GM19397 (cell line): ENCODE data around the gene CNOT2.
"Not testable (repeated sequence)": the region's sequence is repeated elsewhere in the genome, so short reads cannot be mapped to it uniquely, and the experiment has no call there.

ENCODE experiments used
- ATAC-seq: cut with Tn5 transposase; IDR thresholded peaks from one replicate; pipeline ENCODE4 v1.9.1; 2021; ENCODE audit warnings: mild to moderate bottlenecking, moderate library complexity; ENCODE audit not compliant: unreplicated experiment

CNOT2 gene

GRCh38 chr12:70359458-70360197 is 116.4 kb downstream of the CNOT2 start:
- ATAC-seq = no peak

DNA sequence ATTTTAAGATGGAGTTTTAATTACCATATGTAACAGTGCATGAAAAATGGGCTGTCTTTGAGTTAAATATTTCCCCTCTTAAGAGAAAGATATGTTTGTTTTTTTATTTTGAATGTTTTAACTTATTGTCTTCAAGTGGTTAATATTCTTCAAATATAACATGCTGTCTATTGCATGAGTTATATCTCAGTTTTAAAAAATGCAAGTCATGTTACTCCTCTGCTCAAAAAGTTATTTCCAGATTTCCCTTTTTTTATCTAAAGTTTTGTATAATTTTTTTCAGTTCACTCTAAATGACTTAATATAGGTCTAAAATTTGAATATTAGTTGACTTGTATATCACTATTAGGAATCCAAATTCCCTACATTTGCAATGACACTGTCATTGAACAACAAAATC is 117.0 kb downstream of the CNOT2 start:
- no peak for ATAC-seq

GRCh38 chr12:70364695-70365397 is 121.6 kb downstream of the CNOT2 start:
- no peak for ATAC-seq

GRCh38 chr12:70365398-70365647 is 122.1 kb downstream of the CNOT2 start:
- ATAC-seq = no peak

- peak; percentile 80 for ATAC-seq
These were observed 122.7 kb downstream of the CNOT2 start, which contains the start of gene KCNMB4 for GRCh38 chr12:70365648-70366518. Gene KCNMB4 (plus strand): TSS chr12:70366290. CDS start chr12:70366735, 445 bp downstream.

DNA sequence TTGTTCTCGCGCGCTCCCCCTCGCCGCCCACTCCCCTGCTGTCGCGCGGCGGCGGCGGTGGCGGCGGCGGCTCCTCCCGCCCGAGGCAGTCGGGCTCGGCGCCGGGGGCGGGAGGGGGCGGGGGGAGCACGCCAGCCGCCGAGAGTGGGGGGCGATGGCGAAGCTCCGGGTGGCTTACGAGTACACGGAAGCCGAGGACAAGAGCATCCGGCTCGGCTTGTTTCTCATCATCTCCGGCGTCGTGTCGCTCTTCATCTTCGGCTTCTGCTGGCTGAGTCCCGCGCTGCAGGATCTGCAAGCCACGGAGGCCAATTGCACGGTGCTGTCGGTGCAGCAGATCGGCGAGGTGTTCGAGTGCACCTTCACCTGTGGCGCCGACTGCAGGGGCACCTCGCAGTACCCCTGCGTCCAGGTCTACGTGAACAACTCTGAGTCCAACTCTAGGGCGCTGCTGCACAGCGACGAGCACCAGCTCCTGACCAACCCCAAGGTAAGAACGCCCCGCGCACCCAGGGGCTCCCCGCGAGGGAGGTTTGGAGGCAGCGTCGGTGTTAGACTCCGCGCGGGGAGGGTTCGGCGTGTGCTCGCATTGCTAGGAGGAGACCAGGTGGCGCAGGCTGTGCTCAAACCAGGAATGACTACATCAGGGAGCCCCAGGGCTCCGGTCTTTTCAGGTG is 123.5 kb downstream of the CNOT2 start:
- ATAC-seq = peak; percentile 52

GRCh38 chr12:70367258-70368141 is 124.3 kb downstream of the CNOT2 start:
- no peak for ATAC-seq

- ATAC-seq = no peak
These were observed 129.6 kb downstream of the CNOT2 start for GRCh38 chr12:70372881-70373280.

DNA sequence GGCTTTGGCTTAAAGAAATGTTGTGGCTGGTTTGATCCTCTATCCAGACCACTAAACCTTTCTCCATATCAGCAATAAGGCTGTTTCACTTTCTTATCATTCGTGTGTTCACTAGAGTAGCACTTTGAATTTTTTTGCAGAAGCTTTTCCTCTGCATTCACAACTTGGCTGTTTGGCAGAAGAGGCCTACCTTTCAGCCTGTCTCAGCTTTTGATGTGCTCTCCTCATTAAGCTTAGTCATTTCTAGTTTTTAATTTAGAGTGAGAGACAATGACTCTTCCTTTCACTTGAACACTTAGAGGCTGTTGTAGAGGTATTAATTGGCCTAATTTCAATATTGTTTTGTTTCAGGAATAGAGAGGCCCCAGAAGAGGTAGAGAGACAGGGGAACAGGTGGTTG is 136.6 kb downstream of the CNOT2 start:
- ATAC-seq = no peak

DNA sequence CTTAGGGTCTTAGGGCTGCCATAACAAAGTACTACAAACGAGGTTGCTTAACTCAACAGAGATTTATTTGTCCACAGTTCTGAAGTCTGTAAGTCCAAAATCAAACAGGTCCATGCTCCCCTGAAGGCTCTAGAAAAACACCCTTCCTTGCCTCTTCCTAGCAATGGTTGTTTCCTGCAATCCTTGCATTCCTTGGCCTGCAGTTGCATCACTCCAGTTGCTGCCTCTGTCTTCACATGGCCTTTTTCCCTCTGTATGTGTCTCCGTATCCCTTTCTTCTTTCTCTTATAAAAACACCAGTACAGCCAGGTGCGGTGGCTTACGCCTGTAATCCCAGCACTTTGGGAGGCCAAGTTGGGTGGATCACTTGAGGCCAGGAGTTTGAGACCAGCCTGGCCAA is 140.3 kb downstream of the CNOT2 start:
- no peak for ATAC-seq

- no peak for ATAC-seq
These were observed 140.7 kb downstream of the CNOT2 start for GRCh38 chr12:70383886-70384285.

DNA sequence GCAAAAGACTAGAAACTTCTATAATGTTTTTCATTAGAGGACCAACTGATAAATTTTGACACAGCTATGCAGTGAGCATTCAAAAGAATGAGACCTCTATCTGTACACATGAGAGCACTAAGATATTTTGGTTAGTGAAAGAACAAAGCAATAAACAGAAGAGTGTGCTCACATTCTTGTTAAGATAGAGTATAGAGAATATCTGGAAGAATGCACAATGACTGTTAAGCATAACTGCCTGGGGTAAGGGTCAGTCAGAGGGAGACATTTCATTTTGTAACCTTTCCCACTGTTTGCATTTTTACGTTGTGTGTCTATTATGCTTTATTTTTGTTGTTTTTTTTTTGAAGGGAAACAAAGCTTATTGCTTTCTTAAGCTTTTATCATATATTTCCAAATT is 143.5 kb downstream of the CNOT2 start:
- no peak for ATAC-seq

DNA sequence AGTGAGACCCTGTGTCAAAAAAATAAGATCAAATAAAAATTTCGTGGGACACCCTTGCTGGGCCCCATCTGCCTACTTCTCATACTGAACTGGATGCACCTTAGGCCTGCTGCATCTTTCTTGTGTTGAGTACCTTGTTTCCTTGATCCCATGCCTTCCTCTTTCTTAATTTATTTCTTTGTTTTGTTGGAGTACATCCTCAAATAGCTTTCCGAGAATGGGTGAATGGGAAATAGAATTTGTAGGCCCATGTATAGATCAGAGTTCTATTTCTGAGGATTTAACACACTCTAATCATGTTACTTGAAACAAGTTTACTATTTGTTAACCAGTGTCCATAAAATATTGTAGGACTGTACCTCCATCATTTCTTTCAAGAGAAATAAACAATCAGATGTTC is 146.4 kb downstream of the CNOT2 start:
- ATAC-seq = no peak

GRCh38 chr12:70392631-70393030 is 149.4 kb downstream of the CNOT2 start:
- ATAC-seq = not testable (repeated sequence)

- ATAC-seq = no peak
These were observed 150.7 kb downstream of the CNOT2 start for GRCh38 chr12:70393787-70394499.

DNA sequence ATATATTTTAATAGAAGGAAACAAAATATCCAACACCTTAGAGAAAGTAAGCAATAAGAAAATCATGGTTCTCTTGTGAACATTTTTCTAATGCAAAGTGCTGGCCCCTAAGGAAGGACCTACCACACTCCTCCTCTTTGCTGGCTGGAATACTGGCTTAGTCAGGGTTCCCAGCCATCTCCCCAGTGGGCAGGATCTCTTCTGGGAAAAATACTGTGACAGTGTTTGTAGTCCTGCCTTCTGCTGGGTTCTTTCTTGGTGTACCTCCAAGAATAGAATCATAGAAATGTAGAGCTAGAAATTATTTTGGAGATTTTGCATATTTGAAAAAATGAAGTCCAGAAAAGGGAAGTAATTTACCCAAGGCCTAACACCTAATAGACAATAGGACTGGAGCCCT is 154.8 kb downstream of the CNOT2 start:
- no peak for ATAC-seq

DNA sequence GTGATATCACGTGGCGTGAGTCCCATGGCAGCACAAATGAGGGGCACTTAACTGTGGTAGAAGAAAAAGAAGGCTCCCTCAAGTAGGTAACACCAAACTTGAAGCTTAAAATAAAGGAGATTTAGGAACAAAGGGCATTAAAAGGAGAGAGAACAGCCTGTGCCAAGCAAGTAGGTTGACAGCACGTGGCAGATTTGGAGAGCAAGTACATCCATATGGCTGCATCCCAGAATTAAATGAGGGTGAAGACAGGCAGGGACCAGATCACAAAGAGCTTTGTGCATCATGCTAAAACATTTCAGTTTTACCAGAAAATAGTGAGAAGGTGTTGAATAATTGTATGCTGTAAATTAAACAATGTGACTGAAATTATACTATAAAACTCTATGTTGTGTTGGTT is 155.6 kb downstream of the CNOT2 start:
- ATAC-seq = no peak

- ATAC-seq = no peak
These were observed 156.1 kb downstream of the CNOT2 start for GRCh38 chr12:70399311-70399710.

GRCh38 chr12:70400124-70400523 is 156.9 kb downstream of the CNOT2 start:
- ATAC-seq = no peak

- no peak for ATAC-seq
These were observed 159.4 kb downstream of the CNOT2 start for GRCh38 chr12:70402597-70402996.
